ENCODE results near the gene SCN4A. TPM values are rescaled to one million over a fixed set of nuclear protein-coding genes. Genes with fewer than 3 reads are reported as not detected.
"Not testable (repeated sequence)": the region's sequence is repeated elsewhere in the genome, so short reads cannot be mapped to it uniquely, and the experiment has no call there.

The SCN4A gene
- total RNA-seq, 1 donor from 2014 or later, result 0.95 TPM

GRCh38 chr17:63903787-63904201 lies 68.9 kb downstream of the SCN4A start:
- H3K4me1 Mint-ChIP-seq (ENCODE audit: unreplicated experiment); H3K27me3 Mint-ChIP-seq (ENCODE audit: unreplicated experiment); H3K36me3 Mint-ChIP-seq (ENCODE audit: low read depth, unreplicated experiment); H3K4me3 Mint-ChIP-seq (ENCODE audit: unreplicated experiment); H3K9me3 Mint-ChIP-seq (ENCODE audit: unreplicated experiment); DNase-seq (ENCODE audit: low spot score); H3K27ac Mint-ChIP-seq (ENCODE audit: unreplicated experiment): not testable (repeated sequence)
- TF ChIP-seq CTCF (IDR thresholded peaks at IDR 0.05; ENCODE audit: unreplicated experiment), result peak; percentile 31

GRCh38 chr17:63901971-63902370 lies 70.7 kb downstream of the SCN4A start:
- H3K4me3 Mint-ChIP-seq (ENCODE audit: unreplicated experiment); H3K27me3 Mint-ChIP-seq (ENCODE audit: unreplicated experiment); H3K36me3 Mint-ChIP-seq (ENCODE audit: low read depth, unreplicated experiment): not testable (repeated sequence)

GRCh38 chr17:63898899-63899798 lies 73.6 kb downstream of the SCN4A start:
- H3K36me3 Mint-ChIP-seq (ENCODE audit: low read depth, unreplicated experiment); DNase-seq (ENCODE audit: low spot score); H3K4me1 Mint-ChIP-seq (ENCODE audit: unreplicated experiment); H3K27me3 Mint-ChIP-seq (ENCODE audit: unreplicated experiment); H3K4me3 Mint-ChIP-seq (ENCODE audit: unreplicated experiment); H3K27ac Mint-ChIP-seq (ENCODE audit: unreplicated experiment); H3K9me3 Mint-ChIP-seq (ENCODE audit: unreplicated experiment): not testable (repeated sequence)

More at GRCh38 chr17:63901971-63902370, 70.7 kb downstream of the SCN4A start:
- H3K4me1 Mint-ChIP-seq (ENCODE audit: unreplicated experiment); H3K27ac Mint-ChIP-seq (ENCODE audit: unreplicated experiment); DNase-seq (ENCODE audit: low spot score); H3K9me3 Mint-ChIP-seq (ENCODE audit: unreplicated experiment): not testable (repeated sequence)

GRCh38 chr17:63896524-63897354 lies 76.0 kb downstream of the SCN4A start, which contains the start of gene CSH1:
TSS of gene CSH1 (minus strand) at chr17:63896574. CDS start at chr17:63896511, 63 bp downstream.
- H3K27ac Mint-ChIP-seq (ENCODE audit: unreplicated experiment); DNase-seq (ENCODE audit: low spot score); H3K4me3 Mint-ChIP-seq (ENCODE audit: unreplicated experiment); H3K36me3 Mint-ChIP-seq (ENCODE audit: low read depth, unreplicated experiment); H3K9me3 Mint-ChIP-seq (ENCODE audit: unreplicated experiment); H3K4me1 Mint-ChIP-seq (ENCODE audit: unreplicated experiment); H3K27me3 Mint-ChIP-seq (ENCODE audit: unreplicated experiment): not testable (repeated sequence)

GRCh38 chr17:63894821-63895220 lies 77.9 kb downstream of the SCN4A start:
- H3K4me1 Mint-ChIP-seq (ENCODE audit: unreplicated experiment); H3K9me3 Mint-ChIP-seq (ENCODE audit: unreplicated experiment); H3K36me3 Mint-ChIP-seq (ENCODE audit: low read depth, unreplicated experiment); DNase-seq (ENCODE audit: low spot score); H3K27me3 Mint-ChIP-seq (ENCODE audit: unreplicated experiment); H3K27ac Mint-ChIP-seq (ENCODE audit: unreplicated experiment); H3K4me3 Mint-ChIP-seq (ENCODE audit: unreplicated experiment): not testable (repeated sequence)

- H3K27me3 Mint-ChIP-seq (ENCODE audit: unreplicated experiment); H3K9me3 Mint-ChIP-seq (ENCODE audit: unreplicated experiment); H3K4me3 Mint-ChIP-seq (ENCODE audit: unreplicated experiment); H3K4me1 Mint-ChIP-seq (ENCODE audit: unreplicated experiment); H3K36me3 Mint-ChIP-seq (ENCODE audit: low read depth, unreplicated experiment); H3K27ac Mint-ChIP-seq (ENCODE audit: unreplicated experiment); DNase-seq (ENCODE audit: low spot score): not testable (repeated sequence)
Observed at GRCh38 chr17:63894021-63894420, 78.7 kb downstream of the SCN4A start.

GRCh38 chr17:63892316-63893037 lies 80.2 kb downstream of the SCN4A start:
- H3K27me3 Mint-ChIP-seq (ENCODE audit: unreplicated experiment); DNase-seq (ENCODE audit: low spot score): not testable (repeated sequence)

More at GRCh38 chr17:63892316-63893037, 80.2 kb downstream of the SCN4A start:
- H3K36me3 Mint-ChIP-seq (ENCODE audit: low read depth, unreplicated experiment); H3K4me1 Mint-ChIP-seq (ENCODE audit: unreplicated experiment); H3K4me3 Mint-ChIP-seq (ENCODE audit: unreplicated experiment); H3K9me3 Mint-ChIP-seq (ENCODE audit: unreplicated experiment); H3K27ac Mint-ChIP-seq (ENCODE audit: unreplicated experiment): not testable (repeated sequence)
